ENCODE results near the gene TLCD2. TPM values are rescaled to one million over a fixed set of nuclear protein-coding genes. Genes with fewer than 3 reads are reported as not detected.

The TLCD2 gene
- total and polyA plus RNA-seq, 2 of the 13 experiments (the other 11 are each of a cell fraction or from before 2014, with no cell fraction given), result 0.90 to 1.1 TPM

DNA sequence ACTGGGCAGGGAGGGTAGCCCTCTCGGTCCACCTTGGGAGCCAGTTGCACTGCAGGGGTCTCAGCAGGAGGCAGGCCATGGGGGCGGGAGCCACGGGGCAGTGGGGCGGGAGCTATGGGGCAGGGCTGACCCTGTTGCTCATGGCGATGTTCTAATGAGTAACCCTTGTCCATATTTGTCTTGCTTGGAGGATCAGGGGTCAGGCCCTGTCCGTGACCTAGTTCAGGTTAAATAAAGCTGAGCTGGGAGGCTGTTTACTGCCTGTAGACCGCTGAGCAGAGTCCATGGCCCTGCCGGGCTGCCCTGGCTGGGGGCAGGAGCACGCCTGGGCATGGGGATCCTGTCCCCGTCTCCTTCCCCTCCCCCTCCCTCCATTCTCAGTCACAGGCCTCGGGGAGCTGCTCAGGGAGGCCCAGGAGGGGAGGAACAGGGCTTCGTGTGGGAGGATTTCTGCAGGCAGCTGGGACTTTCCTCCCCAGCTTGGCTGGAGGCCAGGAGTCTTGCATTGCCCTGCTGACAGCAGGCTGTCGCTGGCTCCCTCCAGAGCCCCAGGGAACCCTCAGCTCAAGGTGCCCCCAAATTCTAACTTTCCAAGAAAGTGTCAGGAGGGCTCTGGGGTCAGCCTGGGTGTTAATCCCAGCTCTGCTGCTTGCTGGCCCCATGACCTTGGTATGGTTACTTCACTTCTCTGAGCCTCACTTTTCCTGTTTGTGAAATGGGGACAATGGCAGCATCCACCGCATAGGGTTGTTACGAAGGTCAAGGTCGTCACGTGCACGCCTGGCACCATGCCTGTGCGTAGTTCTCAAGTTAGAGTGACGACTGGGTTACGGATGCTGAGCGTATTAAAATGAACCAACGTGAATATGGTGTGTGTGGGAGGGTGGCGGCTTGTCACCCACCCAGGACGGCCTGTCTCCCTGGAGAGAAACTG is 26.4 kb upstream of the TLCD2 start (continued):
- TF ChIP-seq, protein P1, sequence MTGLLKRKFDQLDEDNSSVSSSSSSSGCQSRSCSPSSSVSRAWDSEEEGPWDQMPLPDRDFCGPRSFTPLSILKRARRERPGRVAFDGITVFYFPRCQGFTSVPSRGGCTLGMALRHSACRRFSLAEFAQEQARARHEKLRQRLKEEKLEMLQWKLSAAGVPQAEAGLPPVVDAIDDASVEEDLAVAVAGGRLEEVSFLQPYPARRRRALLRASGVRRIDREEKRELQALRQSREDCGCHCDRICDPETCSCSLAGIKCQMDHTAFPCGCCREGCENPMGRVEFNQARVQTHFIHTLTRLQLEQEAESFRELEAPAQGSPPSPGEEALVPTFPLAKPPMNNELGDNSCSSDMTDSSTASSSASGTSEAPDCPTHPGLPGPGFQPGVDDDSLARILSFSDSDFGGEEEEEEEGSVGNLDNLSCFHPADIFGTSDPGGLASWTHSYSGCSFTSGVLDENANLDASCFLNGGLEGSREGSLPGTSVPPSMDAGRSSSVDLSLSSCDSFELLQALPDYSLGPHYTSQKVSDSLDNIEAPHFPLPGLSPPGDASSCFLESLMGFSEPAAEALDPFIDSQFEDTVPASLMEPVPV (CRISPR knock-in tag; IDR thresholded peaks at IDR 0.05), result peak; percentile 65; the same call in 1 of the 2 replicates
- TF ChIP-seq, protein P2, sequence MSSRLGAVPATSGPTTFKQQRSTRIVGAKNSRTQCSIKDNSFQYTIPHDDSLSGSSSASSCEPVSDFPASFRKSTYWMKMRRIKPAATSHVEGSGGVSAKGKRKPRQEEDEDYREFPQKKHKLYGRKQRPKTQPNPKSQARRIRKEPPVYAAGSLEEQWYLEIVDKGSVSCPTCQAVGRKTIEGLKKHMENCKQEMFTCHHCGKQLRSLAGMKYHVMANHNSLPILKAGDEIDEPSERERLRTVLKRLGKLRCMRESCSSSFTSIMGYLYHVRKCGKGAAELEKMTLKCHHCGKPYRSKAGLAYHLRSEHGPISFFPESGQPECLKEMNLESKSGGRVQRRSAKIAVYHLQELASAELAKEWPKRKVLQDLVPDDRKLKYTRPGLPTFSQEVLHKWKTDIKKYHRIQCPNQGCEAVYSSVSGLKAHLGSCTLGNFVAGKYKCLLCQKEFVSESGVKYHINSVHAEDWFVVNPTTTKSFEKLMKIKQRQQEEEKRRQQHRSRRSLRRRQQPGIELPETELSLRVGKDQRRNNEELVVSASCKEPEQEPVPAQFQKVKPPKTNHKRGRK (CRISPR knock-in tag; IDR thresholded peaks at IDR 0.05), result no peak
- TF ChIP-seq, protein P3, sequence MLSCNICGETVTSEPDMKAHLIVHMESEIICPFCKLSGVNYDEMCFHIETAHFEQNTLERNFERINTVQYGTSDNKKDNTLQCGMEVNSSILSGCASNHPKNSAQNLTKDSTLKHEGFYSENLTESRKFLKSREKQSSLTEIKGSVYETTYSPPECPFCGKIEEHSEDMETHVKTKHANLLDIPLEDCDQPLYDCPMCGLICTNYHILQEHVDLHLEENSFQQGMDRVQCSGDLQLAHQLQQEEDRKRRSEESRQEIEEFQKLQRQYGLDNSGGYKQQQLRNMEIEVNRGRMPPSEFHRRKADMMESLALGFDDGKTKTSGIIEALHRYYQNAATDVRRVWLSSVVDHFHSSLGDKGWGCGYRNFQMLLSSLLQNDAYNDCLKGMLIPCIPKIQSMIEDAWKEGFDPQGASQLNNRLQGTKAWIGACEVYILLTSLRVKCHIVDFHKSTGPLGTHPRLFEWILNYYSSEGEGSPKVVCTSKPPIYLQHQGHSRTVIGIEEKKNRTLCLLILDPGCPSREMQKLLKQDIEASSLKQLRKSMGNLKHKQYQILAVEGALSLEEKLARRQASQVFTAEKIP (CRISPR knock-in tag; IDR thresholded peaks at IDR 0.05; ENCODE audit: borderline replicate concordance), result no peak
- TF ChIP-seq NFE2L1 (CRISPR knock-in tag; IDR thresholded peaks at IDR 0.05; ENCODE audit: borderline replicate concordance), result no peak
- no peak for TF ChIP-seq POLR2AphosphoS2 (IDR thresholded peaks at IDR 0.05; ENCODE audit: low read depth, low read length)
- no peak for TF ChIP-seq MBNL3 (CRISPR knock-in tag; conservative IDR thresholded peaks at IDR 0.05)
- peak; percentile 97 for TF ChIP-seq MIER3 (CRISPR knock-in tag; IDR thresholded peaks at IDR 0.05; ENCODE audit: borderline replicate concordance)
- TF ChIP-seq, protein P4, sequence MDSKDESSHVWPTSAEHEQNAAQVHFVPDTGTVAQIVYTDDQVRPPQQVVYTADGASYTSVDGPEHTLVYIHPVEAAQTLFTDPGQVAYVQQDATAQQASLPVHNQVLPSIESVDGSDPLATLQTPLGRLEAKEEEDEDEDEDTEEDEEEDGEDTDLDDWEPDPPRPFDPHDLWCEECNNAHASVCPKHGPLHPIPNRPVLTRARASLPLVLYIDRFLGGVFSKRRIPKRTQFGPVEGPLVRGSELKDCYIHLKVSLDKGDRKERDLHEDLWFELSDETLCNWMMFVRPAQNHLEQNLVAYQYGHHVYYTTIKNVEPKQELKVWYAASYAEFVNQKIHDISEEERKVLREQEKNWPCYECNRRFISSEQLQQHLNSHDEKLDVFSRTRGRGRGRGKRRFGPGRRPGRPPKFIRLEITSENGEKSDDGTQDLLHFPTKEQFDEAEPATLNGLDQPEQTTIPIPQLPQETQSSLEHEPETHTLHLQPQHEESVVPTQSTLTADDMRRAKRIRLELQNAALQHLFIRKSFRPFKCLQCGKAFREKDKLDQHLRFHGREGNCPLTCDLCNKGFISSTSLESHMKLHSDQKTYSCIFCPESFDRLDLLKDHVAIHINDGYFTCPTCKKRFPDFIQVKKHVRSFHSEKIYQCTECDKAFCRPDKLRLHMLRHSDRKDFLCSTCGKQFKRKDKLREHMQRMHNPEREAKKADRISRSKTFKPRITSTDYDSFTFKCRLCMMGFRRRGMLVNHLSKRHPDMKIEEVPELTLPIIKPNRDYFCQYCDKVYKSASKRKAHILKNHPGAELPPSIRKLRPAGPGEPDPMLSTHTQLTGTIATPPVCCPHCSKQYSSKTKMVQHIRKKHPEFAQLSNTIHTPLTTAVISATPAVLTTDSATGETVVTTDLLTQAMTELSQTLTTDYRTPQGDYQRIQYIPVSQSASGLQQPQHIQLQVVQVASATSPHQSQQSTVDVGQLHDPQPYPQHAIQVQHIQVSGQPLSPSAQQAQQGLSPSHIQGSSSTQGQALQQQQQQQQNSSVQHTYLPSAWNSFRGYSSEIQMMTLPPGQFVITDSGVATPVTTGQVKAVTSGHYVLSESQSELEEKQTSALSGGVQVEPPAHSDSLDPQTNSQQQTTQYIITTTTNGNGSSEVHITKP (CRISPR knock-in tag; IDR thresholded peaks at IDR 0.05; ENCODE audit: low read depth), result 0 out of 2 replicates have a peak, but pooled peaks have one; percentile 40
- TF ChIP-seq ZNF850 (CRISPR knock-in tag; conservative IDR thresholded peaks at IDR 0.05), result no peak
- TF ChIP-seq JUND (CRISPR knock-in tag; IDR thresholded peaks at IDR 0.05), result peak; percentile 60; the same call in 1 of the 2 replicates
- TF ChIP-seq, protein P5, sequence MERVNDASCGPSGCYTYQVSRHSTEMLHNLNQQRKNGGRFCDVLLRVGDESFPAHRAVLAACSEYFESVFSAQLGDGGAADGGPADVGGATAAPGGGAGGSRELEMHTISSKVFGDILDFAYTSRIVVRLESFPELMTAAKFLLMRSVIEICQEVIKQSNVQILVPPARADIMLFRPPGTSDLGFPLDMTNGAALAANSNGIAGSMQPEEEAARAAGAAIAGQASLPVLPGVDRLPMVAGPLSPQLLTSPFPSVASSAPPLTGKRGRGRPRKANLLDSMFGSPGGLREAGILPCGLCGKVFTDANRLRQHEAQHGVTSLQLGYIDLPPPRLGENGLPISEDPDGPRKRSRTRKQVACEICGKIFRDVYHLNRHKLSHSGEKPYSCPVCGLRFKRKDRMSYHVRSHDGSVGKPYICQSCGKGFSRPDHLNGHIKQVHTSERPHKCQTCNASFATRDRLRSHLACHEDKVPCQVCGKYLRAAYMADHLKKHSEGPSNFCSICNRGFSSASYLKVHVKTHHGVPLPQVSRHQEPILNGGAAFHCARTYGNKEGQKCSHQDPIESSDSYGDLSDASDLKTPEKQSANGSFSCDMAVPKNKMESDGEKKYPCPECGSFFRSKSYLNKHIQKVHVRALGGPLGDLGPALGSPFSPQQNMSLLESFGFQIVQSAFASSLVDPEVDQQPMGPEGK (CRISPR knock-in tag; IDR thresholded peaks at IDR 0.05), result peak; percentile 97
- TF ChIP-seq, protein P6, sequence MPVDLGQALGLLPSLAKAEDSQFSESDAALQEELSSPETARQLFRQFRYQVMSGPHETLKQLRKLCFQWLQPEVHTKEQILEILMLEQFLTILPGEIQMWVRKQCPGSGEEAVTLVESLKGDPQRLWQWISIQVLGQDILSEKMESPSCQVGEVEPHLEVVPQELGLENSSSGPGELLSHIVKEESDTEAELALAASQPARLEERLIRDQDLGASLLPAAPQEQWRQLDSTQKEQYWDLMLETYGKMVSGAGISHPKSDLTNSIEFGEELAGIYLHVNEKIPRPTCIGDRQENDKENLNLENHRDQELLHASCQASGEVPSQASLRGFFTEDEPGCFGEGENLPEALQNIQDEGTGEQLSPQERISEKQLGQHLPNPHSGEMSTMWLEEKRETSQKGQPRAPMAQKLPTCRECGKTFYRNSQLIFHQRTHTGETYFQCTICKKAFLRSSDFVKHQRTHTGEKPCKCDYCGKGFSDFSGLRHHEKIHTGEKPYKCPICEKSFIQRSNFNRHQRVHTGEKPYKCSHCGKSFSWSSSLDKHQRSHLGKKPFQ (CRISPR knock-in tag; IDR thresholded peaks at IDR 0.05; ENCODE audit: insufficient replicate concordance), result peak; percentile 63

All from HepG2 (cell line).